ENCODE results near the gene EIPR1. TPM values are rescaled to one million over a fixed set of nuclear protein-coding genes. Genes with fewer than 3 reads are reported as not detected.

EIPR1 gene
- total and polyA plus RNA-seq, 10 of the 15 experiments (the other 5 are each of a cell fraction or from before 2014, with no cell fraction given): 23.6 to 61.2 (median 42.2) TPM

DNA sequence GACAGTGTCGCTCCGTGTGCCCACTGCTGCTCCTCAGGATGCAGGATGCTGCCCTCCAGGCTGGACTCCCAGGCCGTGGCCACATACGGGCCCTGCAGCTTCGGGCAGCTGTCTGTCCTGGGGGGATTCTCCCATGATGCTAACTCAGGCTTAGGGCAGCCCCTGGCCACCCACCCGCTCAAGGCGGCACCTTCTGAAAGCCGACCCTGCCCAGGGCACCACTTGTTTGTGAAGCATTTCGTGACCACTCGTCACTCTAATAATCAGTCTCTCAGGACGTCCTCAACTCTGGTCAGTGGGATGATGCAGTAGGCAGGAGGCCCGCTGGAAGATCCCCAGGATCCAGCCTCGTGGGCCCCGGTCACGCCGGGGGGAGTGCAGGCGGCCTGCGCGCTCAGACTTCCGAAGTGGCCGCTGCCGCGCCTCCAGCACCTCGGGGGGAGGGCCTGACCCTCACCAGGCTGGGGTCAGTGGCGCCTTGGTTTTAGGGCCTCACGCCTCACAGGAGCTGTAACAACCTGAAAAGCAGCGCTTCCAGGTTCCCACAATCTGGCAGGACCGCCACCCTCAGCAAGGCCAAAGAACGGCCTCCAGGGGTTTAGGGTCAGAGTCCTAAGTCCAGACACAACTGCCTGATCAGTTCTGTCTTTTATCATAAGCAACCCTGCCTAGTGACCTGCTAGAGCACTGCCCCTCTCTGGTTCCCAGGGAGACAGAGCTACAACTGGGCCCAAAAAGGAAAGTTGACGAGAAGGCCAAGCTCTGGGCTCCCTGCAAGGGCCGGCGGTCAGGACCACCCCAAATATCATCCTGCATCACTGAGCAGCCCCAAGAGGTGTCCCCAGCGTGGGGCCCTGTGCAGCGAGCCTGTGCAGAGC lies 53.0 kb downstream of the EIPR1 start:
- Histone ChIP-seq H3K4me2 (ENCODE audit: control insufficient read depth, insufficient read depth) (no peak overlapping the region), H3K27me3 (replicated peaks in 1 of 2; ENCODE audit: control insufficient read depth in 2 of 2, insufficient read depth in 2 of 2, low read length in 1 of 2) (no peaks in the 10 kb centered on the region), H3K27ac (ENCODE audit: control insufficient read depth, insufficient read depth) (no peak overlapping the region), H3K9me3 (replicated peaks; ENCODE audit: control insufficient read depth, insufficient read depth, low read length) (no peaks in the 10 kb centered on the region), H3K4me1 (ENCODE audit: control insufficient read depth, insufficient read depth, low read length) (no peaks in the 10 kb centered on the region), H3K9ac (ENCODE audit: control insufficient read depth, insufficient read depth, low read length) (no peak overlapping the region), H3K4me3 (no peak overlapping the region), H3K79me2 (ENCODE audit: control insufficient read depth, insufficient read depth, low read length) (no peaks in the 10 kb centered on the region), H2AFZ (ENCODE audit: control insufficient read depth, low read depth, low read length) (no peak overlapping the region), H4K20me1 (ENCODE audit: control insufficient read depth, insufficient read depth) (no peaks in the 10 kb centered on the region), H3K36me3 (ENCODE audit: control insufficient read depth in 2 of 2, insufficient read depth in 2 of 2, low read length in 1 of 2) (no peaks in the 10 kb centered on the region; a peak in 2 of 4 replicates)
- no peak for ATAC-seq
- no peak for FAIRE-seq
- WGBS (ENCODE audit: insufficient coverage, insufficient replicate concordance, low lambda C conversion rate, missing lambda C conversion rate): 94% methylated on average over 31 of the region's 34 CpGs
- intact Hi-C loops (cut with micrococcal nuclease; ENCODE audit: unreplicated experiment): no loop called here
- CTCF ChIA-PET: no interaction called here
- TF ChIP-seq, protein P1, sequence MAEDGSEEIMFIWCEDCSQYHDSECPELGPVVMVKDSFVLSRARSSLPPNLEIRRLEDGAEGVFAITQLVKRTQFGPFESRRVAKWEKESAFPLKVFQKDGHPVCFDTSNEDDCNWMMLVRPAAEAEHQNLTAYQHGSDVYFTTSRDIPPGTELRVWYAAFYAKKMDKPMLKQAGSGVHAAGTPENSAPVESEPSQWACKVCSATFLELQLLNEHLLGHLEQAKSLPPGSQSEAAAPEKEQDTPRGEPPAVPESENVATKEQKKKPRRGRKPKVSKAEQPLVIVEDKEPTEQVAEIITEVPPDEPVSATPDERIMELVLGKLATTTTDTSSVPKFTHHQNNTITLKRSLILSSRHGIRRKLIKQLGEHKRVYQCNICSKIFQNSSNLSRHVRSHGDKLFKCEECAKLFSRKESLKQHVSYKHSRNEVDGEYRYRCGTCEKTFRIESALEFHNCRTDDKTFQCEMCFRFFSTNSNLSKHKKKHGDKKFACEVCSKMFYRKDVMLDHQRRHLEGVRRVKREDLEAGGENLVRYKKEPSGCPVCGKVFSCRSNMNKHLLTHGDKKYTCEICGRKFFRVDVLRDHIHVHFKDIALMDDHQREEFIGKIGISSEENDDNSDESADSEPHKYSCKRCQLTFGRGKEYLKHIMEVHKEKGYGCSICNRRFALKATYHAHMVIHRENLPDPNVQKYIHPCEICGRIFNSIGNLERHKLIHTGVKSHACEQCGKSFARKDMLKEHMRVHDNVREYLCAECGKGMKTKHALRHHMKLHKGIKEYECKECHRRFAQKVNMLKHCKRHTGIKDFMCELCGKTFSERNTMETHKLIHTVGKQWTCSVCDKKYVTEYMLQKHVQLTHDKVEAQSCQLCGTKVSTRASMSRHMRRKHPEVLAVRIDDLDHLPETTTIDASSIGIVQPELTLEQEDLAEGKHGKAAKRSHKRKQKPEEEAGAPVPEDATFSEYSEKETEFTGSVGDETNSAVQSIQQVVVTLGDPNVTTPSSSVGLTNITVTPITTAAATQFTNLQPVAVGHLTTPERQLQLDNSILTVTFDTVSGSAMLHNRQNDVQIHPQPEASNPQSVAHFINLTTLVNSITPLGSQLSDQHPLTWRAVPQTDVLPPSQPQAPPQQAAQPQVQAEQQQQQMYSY (CRISPR knock-in tag; IDR thresholded peaks at IDR 0.05): no peak
- no peak for TF ChIP-seq NFYB (IDR thresholded peaks at IDR 0.05; ENCODE audit: insufficient read depth, low read depth, low read length)
- TF ChIP-seq, protein P2, sequence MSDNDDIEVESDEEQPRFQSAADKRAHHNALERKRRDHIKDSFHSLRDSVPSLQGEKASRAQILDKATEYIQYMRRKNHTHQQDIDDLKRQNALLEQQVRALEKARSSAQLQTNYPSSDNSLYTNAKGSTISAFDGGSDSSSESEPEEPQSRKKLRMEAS (IDR thresholded peaks at IDR 0.05; ENCODE audit: low read depth, low read length): no peak
- no peak for TF ChIP-seq CHD1 (IDR thresholded peaks at IDR 0.05; ENCODE audit: low read depth, low read length)
- TF ChIP-seq, protein P3, sequence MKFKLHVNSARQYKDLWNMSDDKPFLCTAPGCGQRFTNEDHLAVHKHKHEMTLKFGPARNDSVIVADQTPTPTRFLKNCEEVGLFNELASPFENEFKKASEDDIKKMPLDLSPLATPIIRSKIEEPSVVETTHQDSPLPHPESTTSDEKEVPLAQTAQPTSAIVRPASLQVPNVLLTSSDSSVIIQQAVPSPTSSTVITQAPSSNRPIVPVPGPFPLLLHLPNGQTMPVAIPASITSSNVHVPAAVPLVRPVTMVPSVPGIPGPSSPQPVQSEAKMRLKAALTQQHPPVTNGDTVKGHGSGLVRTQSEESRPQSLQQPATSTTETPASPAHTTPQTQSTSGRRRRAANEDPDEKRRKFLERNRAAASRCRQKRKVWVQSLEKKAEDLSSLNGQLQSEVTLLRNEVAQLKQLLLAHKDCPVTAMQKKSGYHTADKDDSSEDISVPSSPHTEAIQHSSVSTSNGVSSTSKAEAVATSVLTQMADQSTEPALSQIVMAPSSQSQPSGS (IDR thresholded peaks at IDR 0.05; ENCODE audit: low read length): no peak
- TF ChIP-seq SUPT20H (IDR thresholded peaks at IDR 0.05; ENCODE audit: borderline replicate concordance, control insufficient read depth, low read depth, low read length): no peak
- TF ChIP-seq HDAC6 (IDR thresholded peaks at IDR 0.05; ENCODE audit: unreplicated experiment): no peak
- TF ChIP-seq, protein P4, sequence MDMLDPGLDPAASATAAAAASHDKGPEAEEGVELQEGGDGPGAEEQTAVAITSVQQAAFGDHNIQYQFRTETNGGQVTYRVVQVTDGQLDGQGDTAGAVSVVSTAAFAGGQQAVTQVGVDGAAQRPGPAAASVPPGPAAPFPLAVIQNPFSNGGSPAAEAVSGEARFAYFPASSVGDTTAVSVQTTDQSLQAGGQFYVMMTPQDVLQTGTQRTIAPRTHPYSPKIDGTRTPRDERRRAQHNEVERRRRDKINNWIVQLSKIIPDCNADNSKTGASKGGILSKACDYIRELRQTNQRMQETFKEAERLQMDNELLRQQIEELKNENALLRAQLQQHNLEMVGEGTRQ (IDR thresholded peaks at IDR 0.05; ENCODE audit: borderline replicate concordance, low read depth, low read length): no peak
- no peak for DNase-seq (ENCODE audit: low read depth, low spot score)
- POLR2A ChIA-PET: no interaction called here
- BruUV-seq (replicated peaks): no TSS peak
- in situ Hi-C loops (cut with MboI): no loop called here
- SMC1A ChIA-PET (ENCODE audit: uncharacterized antibody, unreplicated experiment): no interaction called here
- RAD21 ChIA-PET (ENCODE audit: unreplicated experiment): no interaction called here
